ENCODE results near the gene COBLL1. TPM values are rescaled to one million over a fixed set of nuclear protein-coding genes. Genes with fewer than 3 reads are reported as not detected.

Gene COBLL1
- total RNA-seq, 1 experiment from 2014 or later: 5.9 TPM

DNA sequence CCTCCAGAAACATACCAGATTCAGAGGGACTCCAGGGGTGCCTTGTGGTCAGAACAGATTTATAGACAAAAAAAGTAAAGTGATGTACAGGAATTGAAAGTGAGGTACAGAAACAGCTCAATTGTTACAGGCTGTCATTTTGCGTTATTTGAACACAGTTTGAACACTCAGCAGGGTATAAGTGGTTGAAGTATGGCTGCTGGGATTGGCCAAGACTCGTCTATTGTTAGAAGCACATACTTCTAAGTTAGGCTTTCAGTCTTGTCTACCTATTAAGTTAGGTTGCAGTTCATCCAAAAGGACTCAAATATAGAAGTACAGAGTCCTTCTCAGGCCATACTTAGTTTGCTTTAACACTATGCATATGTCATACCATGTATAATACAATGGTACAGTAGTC lies 199.4 kb downstream of the COBLL1 start:
- H3K4me3 Mint-ChIP-seq: no peak overlapping the region
- no CpG with 5 or more reads among the region's 2 CpGs for WGBS (ENCODE audit: extremely low coverage, insufficient read length, low lambda C conversion rate)

More for the DNA sequence above, 199.4 kb downstream of the COBLL1 start:
- H3K23ac ChIP-seq (ENCODE audit: insufficient read length, low read depth, low read length): no peak overlapping the region
- no peaks in the 10 kb centered on the region for H3K79me1 ChIP-seq (ENCODE audit: insufficient read depth, low read depth, low read length, poor library complexity, severe bottlenecking)
- H3K9me3 ChIP-seq (ENCODE audit: control insufficient read depth, low read depth, low read length): no peaks in the 10 kb centered on the region
- H3T11ph ChIP-seq (ENCODE audit: low read length): no peak overlapping the region
- H3K4me2 ChIP-seq (ENCODE audit: insufficient read depth, insufficient read length, low read length): no peak overlapping the region
- H3K14ac ChIP-seq (ENCODE audit: insufficient read depth, low read length): no peak overlapping the region
- H3K27me3 ChIP-seq (ENCODE audit: insufficient read depth, low read length): no peaks in the 10 kb centered on the region
- no peak overlapping the region for H2BK15ac ChIP-seq (ENCODE audit: low read depth, low read length)
- H4K8ac ChIP-seq (replicated peaks; ENCODE audit: insufficient read length, low read depth, low read length): no peak overlapping the region
- H2BK120ac ChIP-seq (ENCODE audit: low read depth, low read length, poor library complexity, severe bottlenecking): no peak overlapping the region
- H3K4me1 Mint-ChIP-seq: peaks cover 5 to 6% of the 10 kb centered on the region in 2 experiments
- no peak overlapping the region for H3K4ac ChIP-seq (ENCODE audit: low read depth, low read length)
- H3K4me1 ChIP-seq (ENCODE audit: insufficient read depth, low read length): no peaks in the 10 kb centered on the region; the same call in 1 of the 2 replicates
- H3K27ac Mint-ChIP-seq: no peak overlapping the region
- no peak overlapping the region for H4K5ac ChIP-seq (ENCODE audit: insufficient read length, low read depth, low read length)
- no peak overlapping the region for H2AFZ ChIP-seq (ENCODE audit: low read length)
- no peak overlapping the region for H3K27ac ChIP-seq (ENCODE audit: insufficient read length, low read depth, low read length)
- DNase-seq: no peak
- H3K27me3 Mint-ChIP-seq (ENCODE audit: low read depth): peaks cover 15% of the 10 kb centered on the region
- no peak overlapping the region for H2BK20ac ChIP-seq (ENCODE audit: low read depth, low read length, poor library complexity, severe bottlenecking)
- H3K9ac ChIP-seq (ENCODE audit: extremely low read depth, insufficient read length, low read length): no peak overlapping the region
- TF ChIP-seq, protein P1, sequence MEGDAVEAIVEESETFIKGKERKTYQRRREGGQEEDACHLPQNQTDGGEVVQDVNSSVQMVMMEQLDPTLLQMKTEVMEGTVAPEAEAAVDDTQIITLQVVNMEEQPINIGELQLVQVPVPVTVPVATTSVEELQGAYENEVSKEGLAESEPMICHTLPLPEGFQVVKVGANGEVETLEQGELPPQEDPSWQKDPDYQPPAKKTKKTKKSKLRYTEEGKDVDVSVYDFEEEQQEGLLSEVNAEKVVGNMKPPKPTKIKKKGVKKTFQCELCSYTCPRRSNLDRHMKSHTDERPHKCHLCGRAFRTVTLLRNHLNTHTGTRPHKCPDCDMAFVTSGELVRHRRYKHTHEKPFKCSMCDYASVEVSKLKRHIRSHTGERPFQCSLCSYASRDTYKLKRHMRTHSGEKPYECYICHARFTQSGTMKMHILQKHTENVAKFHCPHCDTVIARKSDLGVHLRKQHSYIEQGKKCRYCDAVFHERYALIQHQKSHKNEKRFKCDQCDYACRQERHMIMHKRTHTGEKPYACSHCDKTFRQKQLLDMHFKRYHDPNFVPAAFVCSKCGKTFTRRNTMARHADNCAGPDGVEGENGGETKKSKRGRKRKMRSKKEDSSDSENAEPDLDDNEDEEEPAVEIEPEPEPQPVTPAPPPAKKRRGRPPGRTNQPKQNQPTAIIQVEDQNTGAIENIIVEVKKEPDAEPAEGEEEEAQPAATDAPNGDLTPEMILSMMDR (conservative IDR thresholded peaks at IDR 0.05): no peak
- H3K23me2 ChIP-seq (ENCODE audit: insufficient read length, low read depth, low read length, poor library complexity, severe bottlenecking): no peaks in the 10 kb centered on the region
- H2BK12ac ChIP-seq (ENCODE audit: insufficient read length, low read depth, low read length): no peak overlapping the region
- H2AK5ac ChIP-seq (ENCODE audit: insufficient read length, low read length): no peak overlapping the region
- H3K36me3 Mint-ChIP-seq (ENCODE audit: insufficient read depth in 1 of 3, low read depth in 3 of 3): peaks cover 0 to under 1% (median 0%) of the 10 kb centered on the region in 3 experiments; a peak in 1 of 7 replicates
- no peaks in the 10 kb centered on the region for H4K20me1 ChIP-seq (ENCODE audit: control insufficient read depth, insufficient read depth, insufficient read length)
- no peak overlapping the region for H2BK5ac ChIP-seq (ENCODE audit: insufficient read length, low read length)
- H3K56ac ChIP-seq (ENCODE audit: insufficient read length, low read depth, low read length): no peak overlapping the region
- no peak overlapping the region for H4K91ac ChIP-seq (ENCODE audit: insufficient read length, low read depth, low read length)
- H3K18ac ChIP-seq (ENCODE audit: insufficient read length, low read depth, low read length): no peak overlapping the region
- H3K79me2 ChIP-seq (ENCODE audit: insufficient read depth, low read length): no peaks in the 10 kb centered on the region
- no peaks in the 10 kb centered on the region for H3K9me3 Mint-ChIP-seq

Other genes starting within 250 kb of the COBLL1 start
- gene GRB14, start 220.3 kb downstream of the COBLL1 start, total RNA-seq (2021): 7.6 and 9.6 TPM in 2 replicates
- not detected in 2 replicates for gene SLC38A11, start 113.7 kb upstream of the COBLL1 start, total RNA-seq (2021)